8988T (cell line): ENCODE results near the gene CTNND2.
"Not testable (repeated sequence)": the region's sequence is repeated elsewhere in the genome, so short reads cannot be mapped to it uniquely, and the experiment has no call there.

ENCODE experiments used
- DNase-seq: peaks from one replicate; pipeline ENCODE4 v3.0.0; 2011

The CTNND2 gene

DNA sequence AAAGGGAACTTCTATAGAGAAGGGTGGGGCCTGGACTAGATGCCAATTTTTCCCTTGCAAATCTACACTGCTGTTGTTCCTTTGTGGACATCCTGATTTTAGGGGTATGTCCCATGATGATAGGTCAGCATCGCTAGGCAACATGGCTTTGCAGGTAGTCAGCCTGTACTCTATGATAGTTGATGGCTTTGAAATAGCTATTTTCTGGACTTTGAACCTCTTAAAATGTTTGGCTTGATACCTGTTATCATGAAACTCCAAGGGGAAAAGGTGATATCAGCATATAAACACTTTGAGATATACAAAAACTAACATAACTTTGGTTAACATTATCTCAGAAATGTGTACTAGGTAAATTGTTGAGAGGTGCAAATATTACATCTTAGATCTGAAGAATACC is 533.2 kb downstream of the CTNND2 start:
- DNase-seq, result no peak

DNA sequence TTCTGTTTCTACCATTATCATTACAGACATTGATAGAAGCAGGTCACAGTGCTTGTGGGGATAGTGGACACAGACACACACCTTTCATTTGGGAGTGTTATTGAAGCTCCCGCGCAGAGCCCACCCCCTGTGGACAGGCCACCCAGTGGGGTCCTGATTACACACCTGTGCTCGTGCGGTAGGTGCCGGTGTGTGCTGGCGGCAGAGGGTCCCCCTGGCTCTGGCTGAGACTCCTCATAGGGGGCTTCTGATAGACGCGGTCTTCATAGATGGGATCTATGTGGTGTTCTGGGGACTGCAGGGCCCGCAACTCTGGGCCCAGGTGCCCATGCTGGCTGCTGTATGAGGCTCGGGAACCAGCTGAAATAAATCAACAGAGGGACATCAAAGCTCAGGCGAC is 539.7 kb downstream of the CTNND2 start:
- no peak for DNase-seq

DNA sequence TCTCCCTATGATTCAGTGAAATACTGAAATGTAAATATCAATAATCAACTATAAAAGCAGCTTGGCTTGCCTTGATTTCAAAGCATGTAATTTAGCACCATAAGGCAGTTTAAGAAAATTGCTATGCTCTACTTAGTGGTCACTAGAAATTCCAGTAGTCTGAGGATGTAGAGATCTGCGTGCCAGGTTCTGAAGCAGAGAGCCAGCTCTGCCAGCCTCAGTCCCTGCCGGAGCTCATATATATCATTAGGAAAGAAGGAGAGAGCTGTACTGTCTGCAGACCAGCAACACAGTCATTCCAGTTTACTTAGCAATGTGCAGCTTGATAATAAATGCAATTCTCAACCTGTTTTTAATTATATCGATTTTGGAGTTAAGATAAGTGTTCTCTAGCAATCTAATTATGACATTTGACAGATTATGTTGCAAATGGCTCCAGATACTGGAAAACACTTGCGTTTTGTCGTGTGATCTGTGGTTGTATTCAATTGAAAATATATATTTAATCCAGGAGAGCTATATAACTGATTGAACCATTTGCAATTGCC is 540.5 kb downstream of the CTNND2 start:
- no peak for DNase-seq

DNA sequence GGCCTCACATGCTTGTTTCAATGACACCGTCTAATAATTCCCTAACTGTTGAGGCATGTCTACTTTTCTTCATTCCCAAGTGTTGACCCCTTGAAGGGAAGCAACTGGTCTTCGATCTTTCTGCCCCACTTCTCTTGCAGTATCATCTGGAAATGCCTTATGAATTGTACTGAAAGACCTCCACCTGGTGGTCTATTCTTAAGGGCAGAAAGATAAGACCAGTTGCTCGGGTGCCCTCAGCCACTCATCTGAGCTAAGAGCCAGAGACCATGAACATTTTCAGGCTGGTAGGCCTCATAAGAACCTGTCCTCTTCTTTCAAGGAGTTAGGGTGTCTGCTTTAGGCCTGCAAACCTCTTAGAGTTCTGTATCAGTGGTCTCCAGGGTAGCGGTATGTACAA is 542.5 kb downstream of the CTNND2 start:
- DNase-seq, result no peak

DNA sequence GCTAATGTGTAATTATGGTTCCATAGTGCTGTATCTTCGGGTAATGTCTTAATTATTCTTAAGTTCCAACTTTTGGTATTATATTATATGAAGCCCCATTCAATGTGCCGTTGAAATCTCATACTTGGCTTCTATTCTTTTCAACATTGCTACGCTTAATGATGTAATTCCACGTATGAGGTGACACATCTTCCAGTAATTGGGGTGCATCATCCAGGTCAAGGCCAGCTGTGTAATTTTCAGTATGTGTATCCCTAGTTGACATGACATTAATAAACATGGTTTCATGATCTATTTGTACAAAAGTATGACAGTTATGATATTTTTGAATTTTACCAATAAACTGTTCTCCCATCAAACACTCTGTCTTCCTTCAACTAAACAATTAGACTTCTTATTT is 546.3 kb downstream of the CTNND2 start:
- no peak for DNase-seq

DNA sequence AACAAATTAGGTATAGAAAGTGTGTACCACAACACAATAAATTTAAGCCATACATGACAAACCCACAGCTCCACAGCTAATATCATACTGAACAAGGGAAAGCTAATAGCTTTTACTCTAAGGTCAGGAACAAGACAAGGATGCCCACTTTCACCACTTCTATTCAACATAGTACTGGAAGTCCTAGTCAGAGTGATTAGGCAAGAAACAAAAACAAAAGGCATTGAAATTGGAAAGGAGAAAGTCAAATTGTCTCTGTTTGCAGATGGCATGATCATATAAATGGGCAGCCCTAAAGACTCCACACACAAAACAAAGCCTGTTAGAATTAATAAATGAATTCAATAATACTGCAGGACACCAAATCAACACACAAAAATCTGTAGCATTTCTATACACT is 548.8 kb downstream of the CTNND2 start:
- DNase-seq, result no peak

DNA sequence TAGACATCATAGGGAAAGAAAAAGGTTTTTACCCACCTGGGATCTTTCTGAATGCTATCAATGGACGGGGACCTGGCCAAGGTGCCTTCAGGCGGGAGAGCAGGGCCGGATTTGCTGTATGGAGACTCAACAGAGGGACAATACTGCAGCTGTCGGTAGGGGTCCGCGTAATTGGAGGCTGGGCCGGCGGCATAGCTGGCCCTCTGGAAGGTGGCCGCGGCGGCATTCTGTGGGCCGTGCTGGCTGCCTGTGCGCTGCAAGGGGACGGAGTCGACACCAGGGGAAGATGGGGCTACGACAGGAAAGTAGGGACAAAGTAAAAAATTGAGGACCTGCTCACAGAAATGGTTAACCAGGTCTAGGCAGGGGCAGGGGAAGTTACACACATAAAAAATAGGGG is 557.9 kb downstream of the CTNND2 start:
- no peak for DNase-seq

DNA sequence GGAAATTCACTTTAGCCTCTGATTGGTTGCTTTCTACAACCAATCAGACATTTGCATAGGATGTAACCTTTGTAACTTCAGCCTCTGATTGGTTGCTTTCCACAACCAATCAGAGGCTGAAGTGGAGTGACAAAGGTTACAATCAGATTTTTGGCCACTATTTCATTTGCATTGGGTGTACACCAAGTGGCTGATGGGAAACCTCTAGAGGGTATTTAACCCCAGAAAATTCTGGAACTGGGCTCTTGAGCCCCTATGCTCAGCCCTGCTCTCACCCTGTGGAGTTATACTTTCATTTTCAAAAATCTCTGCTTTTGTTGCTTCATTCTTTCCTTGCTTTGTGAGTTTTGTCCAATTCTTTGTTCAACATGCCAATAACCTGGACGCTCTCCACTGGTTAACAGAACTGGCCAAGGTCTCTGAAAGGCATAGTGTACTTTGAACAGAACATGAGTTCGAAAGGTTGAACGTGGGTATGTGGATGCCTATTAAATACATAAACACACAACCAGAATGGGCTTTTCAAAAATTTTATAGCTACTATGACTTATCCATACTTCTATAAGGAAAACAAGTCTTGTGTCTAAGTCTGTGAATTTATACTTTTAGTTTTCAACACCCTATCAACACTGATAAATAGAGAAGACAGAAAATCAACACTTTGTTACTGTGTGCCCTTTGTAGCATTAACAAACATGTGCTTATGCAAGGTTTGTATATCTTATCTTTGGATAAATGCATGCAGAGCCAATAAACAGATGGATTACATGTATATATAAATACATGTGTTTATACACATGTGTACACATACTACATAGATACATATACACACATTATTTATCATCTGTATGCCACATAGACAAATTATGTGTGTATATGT is 568.1 kb downstream of the CTNND2 start:
- DNase-seq, result no peak

DNA sequence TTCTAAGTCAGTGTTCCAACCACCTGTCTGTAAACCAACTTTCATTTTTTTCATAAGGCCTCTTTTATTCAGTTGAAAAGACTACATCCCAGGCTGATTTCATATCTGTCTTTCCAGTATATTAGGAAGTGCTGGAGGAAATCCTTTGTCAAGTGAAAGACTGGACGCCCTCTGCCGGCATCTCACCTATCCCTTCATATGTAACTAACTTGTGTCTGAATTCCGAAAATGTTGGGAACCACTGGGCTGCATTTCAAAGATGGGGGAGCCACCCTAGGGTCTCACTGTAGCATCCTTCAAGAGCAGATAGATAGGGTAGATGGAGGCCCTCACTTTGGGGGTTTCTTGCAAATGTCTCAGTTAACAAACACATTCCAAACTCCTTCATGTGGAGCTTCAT is 569.8 kb downstream of the CTNND2 start:
- DNase-seq, result no peak

DNA sequence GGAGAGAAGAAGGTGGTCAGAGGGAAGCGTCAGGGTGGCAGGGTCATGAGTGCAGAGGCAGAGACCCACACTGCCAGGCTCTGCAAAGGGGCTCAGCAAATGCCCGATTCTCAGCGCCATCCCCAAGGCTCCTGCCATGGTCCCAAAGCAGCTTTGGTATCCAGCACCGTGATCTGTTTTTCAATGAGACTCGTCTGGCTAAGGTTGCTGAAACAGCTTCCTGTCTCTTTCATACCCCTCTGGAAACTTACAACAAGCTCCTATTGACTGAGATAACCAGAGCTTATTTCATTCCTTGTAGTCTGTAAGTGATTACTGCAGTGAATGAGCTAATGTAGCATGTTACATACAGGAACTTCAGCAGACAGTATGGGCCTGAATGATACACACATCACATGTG is 574.6 kb downstream of the CTNND2 start:
- no peak for DNase-seq

DNA sequence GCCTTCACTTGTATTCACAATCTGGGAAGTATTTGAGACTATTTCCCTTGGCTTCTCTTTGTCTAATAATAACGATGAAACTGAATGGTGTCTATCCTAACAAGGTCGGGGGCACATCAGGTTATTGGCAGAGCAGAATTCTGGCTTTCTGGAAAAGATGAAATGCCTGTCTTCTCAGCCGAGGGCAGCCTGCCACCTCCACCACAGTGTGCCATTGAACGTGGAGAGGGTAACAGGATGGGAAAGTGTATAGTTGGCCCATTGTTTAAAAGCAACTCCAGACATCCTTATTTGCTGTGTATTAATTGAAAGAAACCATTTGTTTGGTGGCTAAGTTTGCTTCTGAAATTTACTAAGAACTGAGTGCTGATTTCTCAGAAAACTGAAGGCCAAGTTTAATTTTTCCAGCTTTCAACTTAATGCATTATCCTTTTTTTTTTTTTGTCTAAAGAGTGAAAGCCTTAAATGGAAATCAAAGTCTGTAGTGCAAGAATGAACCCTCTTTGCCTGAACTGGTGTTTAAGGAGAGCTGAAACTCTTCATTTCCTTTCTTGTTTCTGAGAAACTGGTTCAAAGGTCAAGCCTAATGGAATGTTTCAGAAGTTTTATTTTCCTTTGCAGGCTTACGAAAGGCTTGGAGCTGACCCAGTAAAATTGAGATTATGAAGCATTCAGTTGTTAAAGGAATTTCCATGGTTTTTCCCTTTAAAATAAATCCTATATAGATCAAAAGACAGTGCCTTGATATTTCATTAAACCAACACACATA is 579.5 kb downstream of the CTNND2 start:
- no peak for DNase-seq

DNA sequence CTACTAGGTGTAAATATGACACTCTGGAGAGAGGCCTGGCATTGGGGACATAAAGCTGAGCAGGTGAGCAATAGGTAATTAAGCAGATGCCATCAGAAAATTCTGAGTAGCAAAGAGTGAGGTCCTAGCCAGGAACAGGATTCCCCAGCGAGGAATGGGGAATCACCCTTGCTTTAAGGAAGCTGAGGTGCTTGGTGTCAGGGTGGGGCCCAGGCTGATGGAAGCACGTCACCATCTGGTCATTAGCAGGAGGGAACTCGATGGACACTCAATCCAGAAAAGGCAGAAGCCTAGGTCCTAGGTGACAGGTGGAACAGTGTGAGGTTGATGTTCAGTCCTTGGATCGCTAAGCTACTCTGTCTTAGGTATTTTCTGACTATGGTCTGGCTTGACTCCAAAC is 580.5 kb downstream of the CTNND2 start:
- DNase-seq, result no peak

DNA sequence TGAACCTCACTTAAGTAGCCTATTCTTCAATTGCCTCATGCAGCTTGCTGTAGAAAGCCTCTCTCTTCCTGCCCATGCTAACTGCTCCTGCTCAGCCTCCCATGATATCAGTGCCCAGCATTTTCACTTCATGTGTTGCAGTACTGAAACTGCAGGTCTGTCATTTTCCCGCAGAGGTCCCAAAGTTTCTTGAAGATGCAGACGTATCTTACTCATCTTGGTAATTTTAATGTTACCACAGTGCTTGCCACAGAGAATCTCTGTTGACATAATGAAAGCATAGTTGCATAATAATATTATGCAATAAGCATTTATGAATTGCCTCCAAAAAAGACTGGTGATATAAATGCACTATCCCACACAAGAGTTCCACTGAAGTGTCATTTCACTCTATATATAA is 582.1 kb downstream of the CTNND2 start:
- DNase-seq, result no peak

DNA sequence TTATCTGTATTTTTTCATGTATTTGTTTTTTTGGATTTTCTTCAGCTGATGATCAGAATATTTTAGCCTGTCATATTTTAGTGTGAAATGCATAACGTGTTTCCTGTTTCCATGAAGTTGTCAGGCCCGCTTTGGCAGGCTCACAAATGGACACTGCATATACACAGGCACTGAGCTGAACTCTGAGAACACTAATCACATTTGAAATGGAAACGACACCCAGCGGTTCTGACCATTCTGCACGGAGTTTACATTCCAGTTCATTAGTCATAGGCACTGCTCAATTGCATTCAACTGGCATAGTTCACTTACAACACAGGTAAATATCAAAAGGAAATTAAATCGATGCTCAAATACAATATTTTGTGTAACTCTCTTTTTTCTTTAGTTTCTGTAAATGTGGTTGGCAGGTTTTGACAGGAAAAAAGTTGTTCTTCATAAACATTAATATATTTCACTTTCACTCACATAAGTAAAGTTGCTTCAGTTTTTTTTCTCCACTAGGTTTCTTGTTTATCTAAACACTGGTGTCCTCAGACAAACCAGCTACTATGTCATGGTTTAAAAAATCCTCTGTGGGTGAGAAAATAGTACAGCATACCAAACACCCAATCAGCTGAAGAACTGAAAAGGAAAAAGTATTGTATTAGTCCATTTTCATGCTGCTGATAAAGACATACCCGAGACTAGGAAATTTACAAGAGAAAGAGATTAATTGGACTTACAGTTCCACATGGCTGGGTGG is 584.2 kb downstream of the CTNND2 start:
- DNase-seq, result no peak

DNA sequence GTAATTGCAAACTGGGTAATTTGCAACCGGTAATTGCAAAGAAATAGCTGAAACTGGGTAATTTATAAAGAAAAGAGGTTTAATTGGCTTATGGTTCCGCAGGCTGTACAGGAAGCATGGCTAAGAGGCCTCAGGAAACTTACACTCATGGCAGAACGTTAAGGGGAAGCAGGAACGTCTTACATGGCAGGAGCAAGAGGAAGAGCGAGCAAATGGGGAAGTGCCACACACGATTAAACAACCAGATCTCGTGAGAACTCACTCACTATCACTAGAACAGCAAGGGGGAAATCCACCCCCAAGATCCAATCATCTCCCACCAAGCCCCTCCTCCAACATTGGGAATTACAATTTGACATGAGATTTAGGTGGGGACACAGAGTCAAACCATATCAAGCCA is 590.6 kb downstream of the CTNND2 start:
- not testable (repeated sequence) for DNase-seq

DNA sequence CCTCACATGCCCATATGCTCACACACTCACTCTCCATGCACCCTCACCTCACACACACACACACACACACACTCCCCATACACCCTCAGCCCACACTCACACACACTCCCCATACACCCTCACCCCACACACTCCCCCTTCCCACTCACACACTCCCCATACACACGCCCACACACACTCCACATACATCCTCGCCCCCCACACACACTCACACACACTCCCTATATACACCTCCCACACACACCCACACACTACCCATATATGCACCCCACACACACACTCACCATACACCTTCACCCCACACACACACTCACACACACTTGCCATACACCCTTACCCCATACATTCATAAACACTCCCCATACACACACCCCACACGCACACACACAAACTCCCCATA is 592.5 kb downstream of the CTNND2 start:
- no peak for DNase-seq

DNA sequence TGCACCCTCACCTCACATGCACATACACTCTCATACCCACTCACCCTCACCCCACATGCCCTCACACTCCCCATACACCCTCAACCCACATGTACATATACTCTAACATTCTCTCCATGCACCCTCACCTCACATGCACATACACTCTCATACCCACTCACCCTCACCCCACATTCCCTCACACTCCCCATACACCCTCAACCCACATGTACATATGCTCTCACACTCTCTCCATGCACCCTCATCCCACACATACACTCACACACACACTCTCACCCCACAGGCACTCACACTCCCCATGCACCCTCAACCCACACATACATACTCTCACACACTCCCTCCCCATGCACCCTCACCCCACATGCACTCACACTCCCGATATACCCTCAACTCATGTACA is 593.0 kb downstream of the CTNND2 start:
- DNase-seq, result no peak

DNA sequence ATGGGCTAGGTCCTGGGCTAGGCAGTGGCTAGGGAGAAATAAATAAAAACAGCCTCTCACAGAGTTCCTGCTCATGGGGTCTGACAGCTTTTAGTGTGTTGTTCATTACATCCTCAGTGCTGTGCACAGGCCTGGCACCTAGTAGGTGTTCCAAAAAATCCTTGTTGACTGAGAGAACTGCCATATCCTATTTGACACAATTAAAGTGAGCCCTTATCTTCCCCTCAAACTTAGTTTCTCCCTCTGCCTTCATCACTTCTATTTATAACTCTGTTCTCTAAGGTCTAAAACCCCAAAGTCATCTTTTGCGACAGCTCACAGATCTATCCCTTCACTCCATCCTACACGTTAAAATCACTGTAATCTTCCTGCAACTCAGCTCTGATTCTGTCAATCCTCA is 594.1 kb downstream of the CTNND2 start:
- DNase-seq, result no peak

DNA sequence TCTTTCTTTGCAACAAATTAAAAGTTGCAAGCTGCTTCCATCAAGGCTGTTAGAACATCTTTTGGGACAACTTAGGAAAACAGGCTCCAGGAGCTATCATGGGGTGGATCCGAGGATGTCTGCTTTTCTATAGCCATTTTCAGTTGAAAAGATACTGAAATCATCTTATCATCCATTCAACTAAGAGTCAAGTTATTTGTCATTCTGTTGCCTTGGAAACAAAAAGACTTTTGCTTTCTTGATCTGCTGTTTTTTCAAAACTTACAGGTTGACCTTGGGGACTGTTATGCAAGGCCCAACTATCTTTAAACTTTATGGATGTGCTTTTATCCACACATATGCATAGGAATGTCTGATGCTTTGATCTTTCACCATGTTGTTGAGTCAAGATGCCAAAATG is 597.9 kb downstream of the CTNND2 start:
- no peak for DNase-seq

DNA sequence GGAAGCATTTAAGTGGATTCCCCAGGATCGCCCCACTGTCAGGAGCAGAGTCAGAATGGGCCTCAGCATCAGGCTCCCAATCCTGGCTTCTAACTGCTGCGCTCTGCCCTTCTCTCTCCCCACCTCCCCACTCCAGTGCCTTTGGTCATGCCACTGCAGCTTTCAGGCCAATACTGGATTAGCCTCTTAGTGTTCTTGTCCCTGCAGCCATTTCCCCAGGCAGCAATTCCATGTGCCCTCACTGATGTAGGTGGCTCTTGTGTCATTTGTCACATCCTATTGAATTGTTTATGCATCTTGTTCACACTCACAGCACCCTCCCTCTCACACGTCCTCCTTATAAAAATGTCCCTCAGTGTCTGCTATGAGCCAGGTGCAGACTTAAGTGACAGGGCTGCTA is 599.0 kb downstream of the CTNND2 start:
- no peak for DNase-seq

DNA sequence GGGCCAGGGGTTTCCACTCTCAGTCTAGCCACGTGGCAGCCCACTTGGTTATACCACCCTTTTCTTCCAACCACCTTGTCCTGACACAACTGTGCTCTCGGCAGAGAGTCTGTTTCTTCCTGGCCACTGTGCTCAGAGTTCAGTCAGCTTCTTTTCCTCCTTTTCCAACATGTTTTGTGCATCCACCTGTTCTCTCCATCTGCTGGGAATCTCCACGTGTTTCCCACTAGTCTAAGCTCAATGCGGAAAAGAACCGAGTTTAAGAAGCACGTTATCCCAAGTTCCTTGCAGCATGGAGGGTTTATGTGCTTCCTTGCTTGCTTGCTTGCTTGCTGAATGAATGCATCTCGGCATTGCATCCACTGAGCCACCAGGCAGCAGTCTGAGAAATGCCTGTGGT is 599.6 kb downstream of the CTNND2 start:
- no peak for DNase-seq

DNA sequence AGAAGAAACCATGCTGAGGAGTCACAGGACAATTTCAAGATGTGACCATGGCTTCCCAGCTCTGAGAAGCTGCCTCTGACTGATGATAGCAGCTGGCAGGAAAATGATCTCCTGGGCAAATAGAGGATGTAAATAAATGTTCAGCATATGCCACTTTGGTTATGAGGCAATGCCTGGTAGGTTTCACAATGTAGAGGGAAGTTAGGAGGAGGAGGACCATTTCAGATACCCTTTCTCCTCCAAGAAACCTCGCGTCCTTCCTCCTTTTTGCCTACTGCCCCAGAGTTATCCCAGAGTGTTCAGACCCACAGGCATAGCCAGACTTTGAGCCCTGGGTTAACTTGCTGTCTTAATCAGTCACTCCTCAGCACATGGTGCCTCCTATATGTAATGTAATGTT is 601.6 kb downstream of the CTNND2 start:
- no peak for DNase-seq

DNA sequence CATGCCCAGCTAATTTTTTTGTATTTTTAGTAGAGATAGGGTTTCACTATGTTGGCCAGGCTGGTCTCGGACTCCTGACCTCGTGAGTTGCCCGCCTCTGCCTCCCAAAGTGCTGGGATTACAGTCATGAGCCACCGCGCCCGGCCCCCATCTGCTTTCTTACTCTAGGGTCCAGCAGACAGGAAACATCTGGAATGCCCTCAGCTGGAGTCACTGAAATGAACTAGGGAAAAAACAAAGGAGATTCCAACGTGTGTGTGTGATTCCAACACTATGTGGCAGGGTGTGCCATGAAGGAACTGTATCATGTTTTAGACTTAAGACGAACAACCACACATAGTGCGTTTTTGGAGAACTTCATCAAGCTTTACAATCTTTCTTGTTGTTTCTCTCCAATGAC is 603.1 kb downstream of the CTNND2 start:
- no peak for DNase-seq
